ENCODE results near the gene PRDM16.

The PRDM16 gene

GRCh38 chr1:3234956-3235355 is 166.0 kb downstream of the PRDM16 start:
- Histone ChIP-seq H2AFZ (ENCODE audit: low read length) (no peak overlapping the region), H3K4me3 (ENCODE audit: low read length, poor library complexity, severe bottlenecking) (no peak overlapping the region), H3K79me2 (ENCODE audit: insufficient read depth, low read length) (no peaks in the 10 kb centered on the region), H3K9me2 (replicated peaks; ENCODE audit: low read depth, low read length) (no peaks in the 10 kb centered on the region), H3K4me1 (ENCODE audit: insufficient read depth, low read length, poor library complexity, severe bottlenecking) (no peaks in the 10 kb centered on the region), H3K36me3 (ENCODE audit: insufficient read depth, low read length) (no peaks in the 10 kb centered on the region), H4K20me1 (ENCODE audit: insufficient read depth, low read length, poor library complexity, severe bottlenecking) (no peaks in the 10 kb centered on the region), H3K27me3 (ENCODE audit: insufficient read depth, low read length, poor library complexity, severe bottlenecking) (no peaks in the 10 kb centered on the region), H3F3A (ENCODE audit: low read depth) (no peaks in the 10 kb centered on the region), H3K4me2 (ENCODE audit: low read depth, low read length, poor library complexity, severe bottlenecking) (no peak overlapping the region), H3K9ac (ENCODE audit: low read depth, low read length, poor library complexity, severe bottlenecking) (no peak overlapping the region), H3K9me3 (ENCODE audit: insufficient read depth, low read depth, low read length) (no peaks in the 10 kb centered on the region)
- TF ChIP-seq, protein P1, sequence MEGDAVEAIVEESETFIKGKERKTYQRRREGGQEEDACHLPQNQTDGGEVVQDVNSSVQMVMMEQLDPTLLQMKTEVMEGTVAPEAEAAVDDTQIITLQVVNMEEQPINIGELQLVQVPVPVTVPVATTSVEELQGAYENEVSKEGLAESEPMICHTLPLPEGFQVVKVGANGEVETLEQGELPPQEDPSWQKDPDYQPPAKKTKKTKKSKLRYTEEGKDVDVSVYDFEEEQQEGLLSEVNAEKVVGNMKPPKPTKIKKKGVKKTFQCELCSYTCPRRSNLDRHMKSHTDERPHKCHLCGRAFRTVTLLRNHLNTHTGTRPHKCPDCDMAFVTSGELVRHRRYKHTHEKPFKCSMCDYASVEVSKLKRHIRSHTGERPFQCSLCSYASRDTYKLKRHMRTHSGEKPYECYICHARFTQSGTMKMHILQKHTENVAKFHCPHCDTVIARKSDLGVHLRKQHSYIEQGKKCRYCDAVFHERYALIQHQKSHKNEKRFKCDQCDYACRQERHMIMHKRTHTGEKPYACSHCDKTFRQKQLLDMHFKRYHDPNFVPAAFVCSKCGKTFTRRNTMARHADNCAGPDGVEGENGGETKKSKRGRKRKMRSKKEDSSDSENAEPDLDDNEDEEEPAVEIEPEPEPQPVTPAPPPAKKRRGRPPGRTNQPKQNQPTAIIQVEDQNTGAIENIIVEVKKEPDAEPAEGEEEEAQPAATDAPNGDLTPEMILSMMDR (conservative IDR thresholded peaks at IDR 0.05; ENCODE audit: low read length), result no peak
- no peak for TF ChIP-seq EZH2phosphoT487 (IDR thresholded peaks at IDR 0.05; ENCODE audit: borderline replicate concordance)

GRCh38 chr1:3235496-3235895 is 166.5 kb downstream of the PRDM16 start:
- H4K20me1 ChIP-seq (ENCODE audit: insufficient read depth, low read length, poor library complexity, severe bottlenecking), result no peaks in the 10 kb centered on the region
- H3K79me2 ChIP-seq (ENCODE audit: insufficient read depth, low read length), result no peaks in the 10 kb centered on the region
- no peaks in the 10 kb centered on the region for H3F3A ChIP-seq (ENCODE audit: low read depth)
- no peak for TF ChIP-seq EZH2phosphoT487 (IDR thresholded peaks at IDR 0.05; ENCODE audit: borderline replicate concordance)
- TF ChIP-seq, protein P1 (conservative IDR thresholded peaks at IDR 0.05; ENCODE audit: low read length), result no peak
- H3K9me2 ChIP-seq (replicated peaks; ENCODE audit: low read depth, low read length), result no peaks in the 10 kb centered on the region
- H3K9me3 ChIP-seq (ENCODE audit: insufficient read depth, low read depth, low read length), result no peaks in the 10 kb centered on the region
- no peaks in the 10 kb centered on the region for H3K27me3 ChIP-seq (ENCODE audit: insufficient read depth, low read length, poor library complexity, severe bottlenecking)
- H2AFZ ChIP-seq (ENCODE audit: low read length), result no peak overlapping the region
- no peak overlapping the region for H3K4me3 ChIP-seq (ENCODE audit: low read length, poor library complexity, severe bottlenecking)
- H3K4me1 ChIP-seq (ENCODE audit: insufficient read depth, low read length, poor library complexity, severe bottlenecking), result no peaks in the 10 kb centered on the region
- no peaks in the 10 kb centered on the region for H3K36me3 ChIP-seq (ENCODE audit: insufficient read depth, low read length)
- H3K9ac ChIP-seq (ENCODE audit: low read depth, low read length, poor library complexity, severe bottlenecking), result no peak overlapping the region
- H3K4me2 ChIP-seq (ENCODE audit: low read depth, low read length, poor library complexity, severe bottlenecking), result no peak overlapping the region

GRCh38 chr1:3236361-3236760 is 167.4 kb downstream of the PRDM16 start:
- H3K9me3 ChIP-seq (ENCODE audit: insufficient read depth, low read depth, low read length), result no peaks in the 10 kb centered on the region
- no peaks in the 10 kb centered on the region for H3K4me1 ChIP-seq (ENCODE audit: insufficient read depth, low read length, poor library complexity, severe bottlenecking)
- H3F3A ChIP-seq (ENCODE audit: low read depth), result no peaks in the 10 kb centered on the region
- TF ChIP-seq, protein P1 (conservative IDR thresholded peaks at IDR 0.05; ENCODE audit: low read length), result no peak
- no peak for TF ChIP-seq EZH2phosphoT487 (IDR thresholded peaks at IDR 0.05; ENCODE audit: borderline replicate concordance)
- no peak overlapping the region for H3K9ac ChIP-seq (ENCODE audit: low read depth, low read length, poor library complexity, severe bottlenecking)
- no peaks in the 10 kb centered on the region for H3K79me2 ChIP-seq (ENCODE audit: insufficient read depth, low read length)
- H2AFZ ChIP-seq (ENCODE audit: low read length), result no peak overlapping the region
- H4K20me1 ChIP-seq (ENCODE audit: insufficient read depth, low read length, poor library complexity, severe bottlenecking), result no peaks in the 10 kb centered on the region
- no peaks in the 10 kb centered on the region for H3K27me3 ChIP-seq (ENCODE audit: insufficient read depth, low read length, poor library complexity, severe bottlenecking)
- no peaks in the 10 kb centered on the region for H3K9me2 ChIP-seq (replicated peaks; ENCODE audit: low read depth, low read length)
- H3K4me2 ChIP-seq (ENCODE audit: low read depth, low read length, poor library complexity, severe bottlenecking), result no peak overlapping the region
- no peaks in the 10 kb centered on the region for H3K36me3 ChIP-seq (ENCODE audit: insufficient read depth, low read length)
- no peak overlapping the region for H3K4me3 ChIP-seq (ENCODE audit: low read length, poor library complexity, severe bottlenecking)
